ENCODE data around the gene IGLL5. TPM values are rescaled to one million over a fixed set of nuclear protein-coding genes. Genes with fewer than 3 reads are reported as not detected.

IGLL5 gene
- polyA plus RNA-seq, 1 of the 3 experiments (the other 2 are of a cell fraction), result not detected

- H3K9me2 ChIP-seq, result no peaks in the 10 kb centered on the region
- H3K4me2 ChIP-seq, result no peak overlapping the region
- CTCF ChIA-PET, result interaction anchor here (0.6 to 4.1 kb wide), 7 partner anchors 11 to 1095 kb away, joined by 3 to 22 read pairs (median 5); no protein-coding TSS in a partner anchor
- H3K4me3 ChIP-seq (ENCODE audit: low read depth in 2 of 2, low read length in 1 of 2), result no peak overlapping the region
- no peak overlapping the region for H3K9ac ChIP-seq
- DNase-seq, result no peak
- no peak overlapping the region for H2AFZ ChIP-seq (ENCODE audit: low read depth)
- no peak overlapping the region for H3K27ac ChIP-seq (ENCODE audit: low read depth in 2 of 2, low read length in 1 of 2)
- H3F3A ChIP-seq (replicated peaks; ENCODE audit: insufficient read depth), result no peaks in the 10 kb centered on the region
- H3K36me3 ChIP-seq (replicated peaks in 1 of 2; ENCODE audit: control insufficient read depth in 1 of 2, insufficient read depth in 2 of 2, low read length in 1 of 2), result no peaks in the 10 kb centered on the region
- WGBS (ENCODE audit: low lambda C conversion rate), result 18% methylated on average over 8 of the region's 8 CpGs
- no peaks in the 10 kb centered on the region for H3K4me1 ChIP-seq (ENCODE audit: control insufficient read depth in 1 of 2, insufficient read depth in 2 of 2, low read depth in 1 of 2, low read length in 1 of 2)
- POLR2A ChIA-PET, result no interaction called here
- no peaks in the 10 kb centered on the region for H3K27me3 ChIP-seq (ENCODE audit: insufficient read depth)
- no peaks in the 10 kb centered on the region for H3K79me2 ChIP-seq (ENCODE audit: insufficient read depth)
- H3K9me3 ChIP-seq, result no peaks in the 10 kb centered on the region
- TF ChIP-seq FOXM1 (IDR thresholded peaks at IDR 0.05; ENCODE audit: low read depth) (no peak), TEAD4 (IDR thresholded peaks at IDR 0.05; ENCODE audit: borderline replicate concordance, insufficient read depth) (no peak), ELF1 (IDR thresholded peaks at IDR 0.05) (no peak), FOXJ3 (CRISPR knock-in tag; IDR thresholded peaks at IDR 0.05) (no peak), EP300 (IDR thresholded peaks at IDR 0.05; ENCODE audit: borderline replicate concordance in 1 of 2, low read depth in 1 of 2, low read length in 1 of 2) (no peak), TCF12 (IDR thresholded peaks at IDR 0.05) (no peak), RCOR1 (IDR thresholded peaks at IDR 0.05; ENCODE audit: low read length) (no peak), GATA2 (CRISPR knock-in tag; IDR thresholded peaks at IDR 0.05) (no peak), ZBTB33 (IDR thresholded peaks at IDR 0.05; ENCODE audit: borderline replicate concordance, low read depth) (no peak), MEF2A (IDR thresholded peaks at IDR 0.05; ENCODE audit: borderline replicate concordance, low read depth) (no peak), SMC3 (IDR thresholded peaks at IDR 0.05; ENCODE audit: low read depth, low read length) (no peak)
- TF ChIP-seq, protein P1, sequence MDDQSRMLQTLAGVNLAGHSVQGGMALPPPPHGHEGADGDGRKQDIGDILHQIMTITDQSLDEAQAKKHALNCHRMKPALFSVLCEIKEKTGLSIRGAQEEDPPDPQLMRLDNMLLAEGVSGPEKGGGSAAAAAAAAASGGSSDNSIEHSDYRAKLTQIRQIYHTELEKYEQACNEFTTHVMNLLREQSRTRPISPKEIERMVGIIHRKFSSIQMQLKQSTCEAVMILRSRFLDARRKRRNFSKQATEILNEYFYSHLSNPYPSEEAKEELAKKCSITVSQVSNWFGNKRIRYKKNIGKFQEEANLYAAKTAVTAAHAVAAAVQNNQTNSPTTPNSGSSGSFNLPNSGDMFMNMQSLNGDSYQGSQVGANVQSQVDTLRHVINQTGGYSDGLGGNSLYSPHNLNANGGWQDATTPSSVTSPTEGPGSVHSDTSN (IDR thresholded peaks at IDR 0.05), result no peak
- H4K20me1 ChIP-seq (ENCODE audit: insufficient read depth), result no peaks in the 10 kb centered on the region; the same call in 1 of the 2 replicates
These were observed 21.1 kb upstream of the IGLL5 start for GRCh38 chr22:22866381-22867111.

DNA sequence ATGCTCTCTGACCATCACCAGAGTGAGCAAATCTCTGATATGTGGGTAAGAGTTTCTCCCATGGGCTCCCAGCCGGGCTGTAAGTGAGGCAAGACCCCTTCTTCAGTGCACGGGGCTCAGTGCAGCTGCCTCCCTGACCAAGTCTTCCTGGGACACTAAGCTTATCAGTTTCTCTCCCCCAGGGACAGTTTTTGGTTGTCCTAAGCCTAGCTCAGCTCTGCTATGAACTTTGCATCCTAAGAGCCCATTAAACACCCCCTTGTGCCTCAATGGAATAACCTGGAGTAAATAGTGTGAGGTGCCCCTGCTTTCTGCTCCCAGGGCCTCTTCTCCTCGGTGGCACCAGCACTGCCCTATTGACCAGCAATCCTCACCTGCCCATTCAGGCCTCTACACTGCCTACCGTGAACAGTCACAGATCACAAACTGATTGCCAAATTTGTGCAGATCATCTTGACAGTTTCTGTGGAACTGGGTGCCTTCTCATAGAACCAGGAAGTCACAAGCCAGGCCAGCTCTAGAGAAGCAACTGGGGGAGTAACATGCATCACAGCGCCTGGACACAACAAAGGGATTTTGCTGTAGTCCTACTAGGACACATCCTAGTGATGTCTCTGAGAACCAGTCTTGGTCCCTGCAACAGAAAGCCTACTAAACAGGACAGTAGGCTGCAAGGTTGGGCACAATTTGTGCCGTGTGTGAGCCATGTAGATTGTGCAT, 19.5 kb upstream of the IGLL5 start:
- WGBS (ENCODE audit: low lambda C conversion rate), result 24% methylated on average over 5 of the region's 6 CpGs
- H3K27me3 ChIP-seq (ENCODE audit: insufficient read depth), result no peaks in the 10 kb centered on the region
- CTCF ChIA-PET, result interaction anchor here (1.2 to 2.3 kb wide), 4 partner anchors 10 to 16 kb away, joined by 3 to 10 read pairs (median 6); no protein-coding TSS in a partner anchor
- no peaks in the 10 kb centered on the region for H3F3A ChIP-seq (replicated peaks; ENCODE audit: insufficient read depth)
- H3K36me3 ChIP-seq (replicated peaks in 1 of 2; ENCODE audit: control insufficient read depth in 1 of 2, insufficient read depth in 2 of 2, low read length in 1 of 2), result no peaks in the 10 kb centered on the region
- no peaks in the 10 kb centered on the region for H3K9me2 ChIP-seq
- H3K27ac ChIP-seq (ENCODE audit: low read depth in 2 of 2, low read length in 1 of 2), result no peak overlapping the region
- H3K9ac ChIP-seq, result no peak overlapping the region
- no peaks in the 10 kb centered on the region for H3K79me2 ChIP-seq (ENCODE audit: insufficient read depth)
- H2AFZ ChIP-seq (ENCODE audit: low read depth), result no peak overlapping the region
- H3K4me3 ChIP-seq (ENCODE audit: low read depth in 2 of 2, low read length in 1 of 2), result no peak overlapping the region
- no peak for DNase-seq
- no peak overlapping the region for H3K4me2 ChIP-seq
- no peak for TF ChIP-seq USF2 (IDR thresholded peaks at IDR 0.05; ENCODE audit: borderline replicate concordance, low read depth, low read length)
- TF ChIP-seq CHD2 (IDR thresholded peaks at IDR 0.05; ENCODE audit: low read length, partially characterized antibody), result no peak
- POLR2A ChIA-PET, result no interaction called here
- no peaks in the 10 kb centered on the region; the same call in 1 of the 2 replicates for H4K20me1 ChIP-seq (ENCODE audit: insufficient read depth)
- no peaks in the 10 kb centered on the region for H3K9me3 ChIP-seq
- no peaks in the 10 kb centered on the region for H3K4me1 ChIP-seq (ENCODE audit: control insufficient read depth in 1 of 2, insufficient read depth in 2 of 2, low read depth in 1 of 2, low read length in 1 of 2)

Measured in SK-N-SH (cell line).